GM19099 (cell line): Measurements from ENCODE around the gene CHMP1B.

Experiments used
- POLR2A ChIP-seq: IDR thresholded peaks from 3 replicates; pipeline ENCODE4 v1.6.1; 2011; ENCODE audit warnings: low read depth; ENCODE audit not compliant: insufficient read length; ENCODE audit errors: extremely low read depth

CHMP1B gene

DNA sequence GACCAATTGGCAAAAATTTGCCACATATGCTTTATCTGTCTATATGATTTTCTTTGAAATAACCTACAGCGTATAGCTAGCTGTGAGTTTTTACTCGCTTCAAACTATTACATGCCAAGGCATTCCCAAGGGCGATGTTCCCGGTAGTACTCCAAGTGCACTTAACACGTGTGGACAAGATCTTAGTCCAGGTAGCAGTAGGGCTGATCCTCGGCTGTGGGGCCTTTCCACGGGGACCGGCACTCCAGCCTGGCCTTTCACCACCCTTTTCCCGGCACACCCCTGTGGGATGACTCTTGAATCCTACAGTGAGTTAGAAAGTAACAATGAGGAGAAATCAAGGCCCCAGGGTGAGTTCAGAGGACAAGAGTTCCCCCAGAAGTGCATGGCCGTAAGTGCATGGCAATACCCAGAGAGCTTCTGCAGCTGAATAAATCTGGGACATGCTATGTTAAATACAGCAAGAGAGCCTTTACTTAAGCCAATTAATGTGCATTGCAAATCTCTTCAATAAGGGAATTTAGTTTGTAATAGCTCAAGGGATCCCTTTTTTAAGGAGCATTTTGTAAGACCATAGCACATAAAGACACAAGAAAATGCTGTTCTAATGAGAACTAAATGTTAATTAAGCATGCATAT, 26.4 kb downstream of the CHMP1B start:
- no peak for TF ChIP-seq POLR2A

GRCh38 chr18:11880586-11881304, 29.5 kb downstream of the CHMP1B start:
- TF ChIP-seq POLR2A, result no peak

- no peak for TF ChIP-seq POLR2A
These were observed 31.4 kb downstream of the CHMP1B start for GRCh38 chr18:11882636-11883035.

GRCh38 chr18:11883153-11883552, 31.9 kb downstream of the CHMP1B start:
- TF ChIP-seq POLR2A, result no peak

DNA sequence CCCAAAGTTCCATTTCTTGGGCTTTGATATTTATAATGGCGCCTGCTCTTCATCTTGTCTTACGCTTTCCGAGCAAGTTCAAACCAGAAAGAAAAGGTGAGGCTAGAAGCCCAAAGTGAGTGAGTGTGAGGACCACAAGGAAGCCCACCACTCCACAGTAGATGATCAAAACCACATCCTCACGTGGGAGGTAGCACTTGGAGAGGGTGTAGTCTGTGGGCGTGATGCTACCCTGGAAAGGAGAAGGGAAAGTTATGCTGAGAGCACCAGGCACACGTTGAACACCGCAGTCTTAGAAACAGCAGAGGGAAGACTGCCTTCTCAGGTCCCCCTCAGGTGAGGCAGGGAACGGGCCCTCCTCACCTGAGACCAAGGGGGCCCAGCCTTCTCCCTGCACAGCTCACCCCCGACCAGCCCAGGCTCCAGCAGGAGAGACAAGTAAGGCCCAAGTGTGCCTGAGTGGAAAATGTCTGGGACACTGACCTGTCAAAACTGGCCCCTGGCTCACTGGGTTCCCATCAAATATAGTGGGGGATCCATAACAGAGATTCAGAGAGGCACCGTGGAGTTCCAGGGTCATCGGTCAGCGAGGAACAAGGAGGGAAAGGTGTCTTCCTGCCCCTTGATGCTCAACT, 33.3 kb downstream of the CHMP1B start:
- TF ChIP-seq POLR2A, result no peak

DNA sequence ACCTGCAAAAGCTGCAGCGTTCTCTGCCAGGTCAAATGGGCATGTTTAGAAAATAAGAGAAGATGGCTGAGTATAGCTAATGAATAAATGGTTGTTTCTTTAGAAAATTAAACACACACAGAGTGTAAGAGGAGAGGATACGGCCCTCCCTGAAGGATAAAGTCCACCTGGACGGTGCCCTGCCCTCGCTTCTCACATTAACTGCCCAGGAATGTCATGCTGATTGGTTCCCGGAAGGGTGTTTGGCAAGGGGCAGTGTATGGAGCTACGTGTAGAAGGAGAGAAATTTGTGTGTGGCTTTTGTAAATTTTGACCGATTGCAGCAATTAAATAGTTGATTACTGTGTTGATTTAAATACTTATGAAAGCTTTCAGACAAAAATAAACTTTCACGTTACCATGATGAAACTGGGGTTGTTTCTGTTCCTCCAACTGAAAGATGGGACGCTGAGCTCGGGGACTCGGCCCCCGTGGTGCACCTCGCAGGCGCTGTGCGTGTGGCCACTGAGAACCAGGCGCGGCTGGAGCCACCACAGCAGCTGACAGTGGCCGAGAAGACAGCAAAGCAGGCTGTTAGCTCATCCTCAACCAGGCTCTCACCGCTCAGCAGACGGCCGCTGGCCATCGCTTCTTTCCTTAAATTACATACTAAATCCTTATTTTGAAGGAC, 34.2 kb downstream of the CHMP1B start:
- TF ChIP-seq POLR2A, result no peak

GRCh38 chr18:11886577-11887110, 35.4 kb downstream of the CHMP1B start:
- TF ChIP-seq POLR2A, result no peak

DNA sequence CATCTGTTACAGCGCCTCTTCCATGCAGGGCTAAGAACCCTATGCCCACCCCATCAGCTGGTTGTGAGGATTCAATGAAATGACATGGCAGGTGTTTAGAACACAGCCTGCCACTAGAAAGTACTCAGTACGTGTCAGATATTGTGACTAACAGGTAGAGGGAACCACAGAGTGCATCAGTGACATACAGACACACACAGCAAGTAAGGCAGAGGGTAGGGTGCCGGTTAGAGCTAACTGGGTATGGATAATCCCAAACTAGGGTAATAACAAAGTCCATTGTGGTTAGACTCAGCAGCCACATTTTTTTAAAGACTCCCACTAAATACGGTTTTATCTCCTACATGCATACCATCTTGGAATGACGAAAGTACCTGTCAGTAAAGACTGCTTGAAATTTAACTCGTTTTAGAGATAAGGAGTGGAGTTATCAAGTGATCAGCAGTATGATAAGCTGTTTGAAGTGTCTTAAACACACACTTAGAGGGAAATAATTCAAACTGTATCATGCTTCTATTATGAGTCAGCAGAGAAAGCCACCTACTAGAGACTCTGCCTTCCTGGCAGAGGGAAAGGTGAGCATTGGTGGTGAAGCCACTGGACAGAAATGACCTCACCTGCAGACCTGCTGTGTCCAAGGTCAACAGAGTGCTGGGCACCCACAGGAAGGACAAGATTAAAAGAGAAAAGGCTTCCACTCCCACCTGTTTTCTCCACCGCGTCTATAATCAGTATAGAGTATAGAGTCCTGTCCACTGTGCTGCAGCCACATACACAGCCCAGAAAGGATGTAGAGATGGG, 36.3 kb downstream of the CHMP1B start:
- no peak for TF ChIP-seq POLR2A

- no peak for TF ChIP-seq POLR2A
These were observed 37.5 kb downstream of the CHMP1B start for GRCh38 chr18:11888726-11889125.

DNA sequence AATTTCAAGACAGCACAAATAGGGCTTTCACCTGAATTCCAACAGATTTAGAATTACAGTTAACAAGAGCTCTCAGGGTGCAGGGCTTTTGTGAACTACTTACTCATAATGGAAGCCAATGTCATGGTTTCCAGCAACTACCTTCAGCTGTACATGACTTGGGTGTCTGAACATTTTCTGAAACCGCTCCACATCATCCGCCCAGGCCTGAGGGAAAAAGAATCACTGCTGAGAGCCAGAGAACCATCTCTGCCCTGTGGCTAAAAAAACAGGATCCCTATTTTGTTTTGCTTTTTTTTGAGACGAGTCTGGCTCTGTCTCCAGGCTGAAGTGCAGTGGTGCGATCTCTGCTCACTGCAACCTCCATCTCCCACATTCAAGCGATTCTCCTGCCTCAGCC, 38.1 kb downstream of the CHMP1B start:
- no peak for TF ChIP-seq POLR2A

DNA sequence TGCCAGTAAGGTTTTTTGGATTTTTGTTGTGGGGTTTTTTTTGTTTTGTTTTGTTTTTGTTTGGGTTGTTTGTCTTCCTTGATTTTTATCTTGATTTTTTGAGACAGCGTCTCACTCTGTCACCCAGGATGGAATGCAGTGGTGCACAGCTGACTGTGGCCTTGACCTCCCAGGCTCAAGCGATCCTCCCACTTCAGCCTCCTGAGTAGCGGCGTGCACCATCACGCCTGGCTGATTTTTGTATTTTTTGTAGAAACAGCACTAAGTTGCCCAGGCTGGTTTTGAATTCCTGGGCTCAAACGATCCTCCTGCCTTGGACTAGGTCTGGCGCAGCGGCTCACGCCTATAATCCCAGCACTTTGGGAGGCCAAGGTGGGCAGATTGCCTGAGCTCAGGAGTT, 40.5 kb downstream of the CHMP1B start:
- TF ChIP-seq POLR2A, result no peak

- TF ChIP-seq POLR2A, result no peak
These were observed 46.6 kb downstream of the CHMP1B start for GRCh38 chr18:11897781-11898180.

GRCh38 chr18:11899063-11899462, 47.9 kb downstream of the CHMP1B start:
- TF ChIP-seq POLR2A, result no peak

- no peak for TF ChIP-seq POLR2A
These were observed 50.7 kb downstream of the CHMP1B start for GRCh38 chr18:11901826-11902438.
